GM21526 (cell line): ENCODE results near the gene EDN2.

Experiments
- ATAC-seq: cut with Tn5 transposase; IDR thresholded peaks from one replicate; pipeline ENCODE4 v1.9.1; 2021; ENCODE audit warnings: moderate library complexity; ENCODE audit not compliant: unreplicated experiment, low FRiP score

Gene EDN2

GRCh38 chr1:41518471-41518870 is 34.0 kb upstream of the EDN2 start:
- ATAC-seq: no peak

- no peak for ATAC-seq
These were observed 32.6 kb upstream of the EDN2 start for GRCh38 chr1:41517062-41517438.

GRCh38 chr1:41516168-41517061 is 31.9 kb upstream of the EDN2 start:
- peak; percentile 73 for ATAC-seq

- no peak for ATAC-seq
These were observed 31.3 kb upstream of the EDN2 start for GRCh38 chr1:41515778-41516167.

- ATAC-seq: no peak
These were observed 30.7 kb upstream of the EDN2 start for GRCh38 chr1:41515131-41515678.

- no peak for ATAC-seq
These were observed 29.9 kb upstream of the EDN2 start for GRCh38 chr1:41514381-41514780.

GRCh38 chr1:41513383-41513735 is 28.9 kb upstream of the EDN2 start:
- ATAC-seq: no peak

GRCh38 chr1:41512701-41513382 is 28.4 kb upstream of the EDN2 start:
- no peak for ATAC-seq

- no peak for ATAC-seq
These were observed 26.7 kb upstream of the EDN2 start for GRCh38 chr1:41511239-41511540.

GRCh38 chr1:41510531-41511238 is 26.2 kb upstream of the EDN2 start:
- ATAC-seq: no peak

GRCh38 chr1:41509270-41509671 is 24.8 kb upstream of the EDN2 start:
- no peak for ATAC-seq

- ATAC-seq: no peak
These were observed 23.8 kb upstream of the EDN2 start for GRCh38 chr1:41508290-41508689.

- ATAC-seq: no peak
These were observed 23.4 kb upstream of the EDN2 start for GRCh38 chr1:41507836-41508235.

GRCh38 chr1:41507110-41507720 is 22.7 kb upstream of the EDN2 start:
- no peak for ATAC-seq

GRCh38 chr1:41504114-41505035 is 19.9 kb upstream of the EDN2 start:
- ATAC-seq: no peak

GRCh38 chr1:41503538-41504113 is 19.1 kb upstream of the EDN2 start:
- ATAC-seq: no peak

GRCh38 chr1:41502912-41503311 is 18.4 kb upstream of the EDN2 start:
- no peak for ATAC-seq

- no peak for ATAC-seq
These were observed 17.1 kb upstream of the EDN2 start for GRCh38 chr1:41501581-41501980.

- no peak for ATAC-seq
These were observed 16.5 kb upstream of the EDN2 start for GRCh38 chr1:41500781-41501518.
